Epithelial cell of proximal tubule (primary cell): Measurements from ENCODE around the gene CERS4. TPM values are rescaled to one million over a fixed set of nuclear protein-coding genes. Genes with fewer than 3 reads are reported as not detected.
"Not testable (repeated sequence)": the region's sequence is repeated elsewhere in the genome, so short reads cannot be mapped to it uniquely, and the experiment has no call there.

Experiments
- DNase-seq: peaks from one replicate; pipeline ENCODE4 v3.0.0-alpha.2; 2011; ENCODE audit warnings: low read depth
- H3K4me3 ChIP-seq: 2 replicates; pipeline ENCODE4 v1.5.1; 2011; ENCODE audit warnings: low read depth, mild to moderate bottlenecking, low read length
- CTCF ChIP-seq: conservative IDR thresholded peaks from 2 replicates; pipeline ENCODE4 v1.5.1; 2012; ENCODE audit warnings: low read depth, mild to moderate bottlenecking, low read length
- total RNA-seq: library from RNA; depleted of rRNA; stranded (reverse); fragments of >200 nt; gene quantifications from 2 replicates; pipeline ENCODE4 v1.2.3, GENCODE V29; 2015

The CERS4 gene
- total RNA-seq, 1 donor from 2014 or later, result 24.5 TPM

GRCh38 chr19:8212916-8213315 lies 3.7 kb downstream of the CERS4 start:
- DNase-seq, result no peak
- no peak for TF ChIP-seq CTCF
- no peak overlapping the region for H3K4me3 ChIP-seq

- no peak for DNase-seq
- H3K4me3 ChIP-seq, result no peak overlapping the region
- no peak for TF ChIP-seq CTCF
Measured at GRCh38 chr19:8213827-8214672, 4.9 kb downstream of the CERS4 start.

GRCh38 chr19:8214802-8215201 lies 5.6 kb downstream of the CERS4 start:
- no peak for TF ChIP-seq CTCF
- H3K4me3 ChIP-seq, result no peak overlapping the region
- no peak for DNase-seq

- TF ChIP-seq CTCF, result no peak
- H3K4me3 ChIP-seq, result no peak overlapping the region
- DNase-seq, result no peak
Measured at GRCh38 chr19:8215783-8216182, 6.6 kb downstream of the CERS4 start.

GRCh38 chr19:8216357-8216756 lies 7.2 kb downstream of the CERS4 start:
- no peak for TF ChIP-seq CTCF
- no peak for DNase-seq
- no peak overlapping the region for H3K4me3 ChIP-seq

- H3K4me3 ChIP-seq, DNase-seq: not testable (repeated sequence)
Measured at GRCh38 chr19:8218127-8218526, 9.0 kb downstream of the CERS4 start.

- no peak for TF ChIP-seq CTCF
- no peak overlapping the region for H3K4me3 ChIP-seq
- no peak for DNase-seq
Measured at GRCh38 chr19:8220481-8220880, 11.3 kb downstream of the CERS4 start.
